GM19452 (cell line): ENCODE measurements around the gene SIPA1L2.

Experiments used
- ATAC-seq: cut with Tn5 transposase; IDR thresholded peaks from one replicate; pipeline ENCODE4 v1.9.1; 2021; ENCODE audit not compliant: unreplicated experiment

SIPA1L2 gene

GRCh38 chr1:232630047-232630893 lies at the start of gene SIPA1L2:
SIPA1L2 (minus strand) TSS chr1:232630133; CDS start chr1:232515339, 114,794 bp downstream.
- peak; percentile 97 for ATAC-seq

GRCh38 chr1:232678185-232678886 lies 48.4 kb upstream of the SIPA1L2 start:
- ATAC-seq = no peak

- ATAC-seq = no peak
Observed at GRCh38 chr1:232676307-232676706, 46.4 kb upstream of the SIPA1L2 start.

- no peak for ATAC-seq
Observed at GRCh38 chr1:232675898-232676297, 46.0 kb upstream of the SIPA1L2 start.

GRCh38 chr1:232675260-232675659 lies 45.3 kb upstream of the SIPA1L2 start:
- no peak for ATAC-seq

GRCh38 chr1:232673256-232673655 lies 43.3 kb upstream of the SIPA1L2 start:
- ATAC-seq = no peak

GRCh38 chr1:232669981-232670747 lies 40.2 kb upstream of the SIPA1L2 start:
- ATAC-seq = no peak

GRCh38 chr1:232667778-232668165 lies 37.8 kb upstream of the SIPA1L2 start:
- ATAC-seq = no peak

- ATAC-seq = no peak
Observed at GRCh38 chr1:232667094-232667777, 37.3 kb upstream of the SIPA1L2 start.

- ATAC-seq = no peak
Observed at GRCh38 chr1:232664844-232665777, 35.2 kb upstream of the SIPA1L2 start.

GRCh38 chr1:232662910-232663309 lies 33.0 kb upstream of the SIPA1L2 start:
- ATAC-seq = no peak

GRCh38 chr1:232658386-232658785 lies 28.5 kb upstream of the SIPA1L2 start:
- ATAC-seq = no peak

GRCh38 chr1:232657426-232658005 lies 27.6 kb upstream of the SIPA1L2 start:
- no peak for ATAC-seq

- no peak for ATAC-seq
Observed at GRCh38 chr1:232655746-232656085, 25.8 kb upstream of the SIPA1L2 start.

GRCh38 chr1:232655028-232655745 lies 25.3 kb upstream of the SIPA1L2 start:
- ATAC-seq = peak; percentile 88

- no peak for ATAC-seq
Observed at GRCh38 chr1:232653789-232654188, 23.9 kb upstream of the SIPA1L2 start.

- ATAC-seq = no peak
Observed at GRCh38 chr1:232650845-232651244, 20.9 kb upstream of the SIPA1L2 start.

- no peak for ATAC-seq
Observed at GRCh38 chr1:232650418-232650817, 20.5 kb upstream of the SIPA1L2 start.

GRCh38 chr1:232648316-232648715 lies 18.4 kb upstream of the SIPA1L2 start:
- ATAC-seq = no peak
